NCI-H460 (cell line): Measurements from ENCODE around the gene TCN2. TPM values are rescaled to one million over a fixed set of nuclear protein-coding genes. Genes with fewer than 3 reads are reported as not detected.
A peak's percentile ranks its signal among the peaks of the same experiment; 100 is the strongest.
"Not testable (repeated sequence)": the region's sequence is repeated elsewhere in the genome, so short reads cannot be mapped to it uniquely, and the experiment has no call there.

ENCODE experiments used
- DNase-seq: peaks from one replicate; pipeline ENCODE4 v3.0.0-alpha.2; 2016; ENCODE audit warnings: low read depth; ENCODE audit errors: extremely low read depth
- total RNA-seq: library from RNA; depleted of rRNA; stranded (reverse); fragments of >200 nt; shearing (Covaris generic); gene quantifications from 2 replicates; pipeline ENCODE4 v1.2.3, GENCODE V29; 2014

The TCN2 gene
- total RNA-seq, 1 experiment from 2014 or later = 2.1 TPM

DNA sequence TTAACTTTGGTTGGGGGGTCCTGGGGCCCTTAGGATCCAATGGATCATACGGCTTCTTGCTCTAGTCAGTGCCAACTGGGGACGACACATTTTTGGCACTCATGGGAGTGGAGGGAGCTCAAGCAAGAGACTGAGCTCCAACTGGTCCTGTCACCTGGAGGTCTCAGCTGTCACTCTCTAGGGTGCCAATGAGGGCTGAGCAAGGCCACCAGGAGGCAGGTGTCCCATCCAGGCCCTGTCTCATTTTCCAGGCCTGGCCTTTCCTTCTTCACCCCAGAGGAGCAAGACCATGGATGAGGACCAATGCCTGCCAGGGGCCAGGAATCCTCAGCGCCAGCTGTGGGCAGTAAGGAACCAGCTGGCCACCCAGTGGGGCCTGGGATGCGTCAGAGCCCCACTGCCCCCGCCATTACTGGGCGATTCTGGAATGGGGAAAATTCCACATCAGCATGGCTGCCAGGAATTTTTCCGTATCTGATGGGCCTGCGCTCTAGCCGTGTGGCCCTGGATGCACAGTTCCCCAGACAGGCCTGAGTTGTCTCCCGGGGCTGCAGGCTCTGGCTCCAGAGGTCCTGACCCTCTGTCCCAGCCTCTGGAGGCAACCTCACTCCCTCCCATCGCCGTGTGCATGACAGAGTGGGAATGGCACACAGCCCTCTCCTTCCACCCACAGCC is 31.8 kb upstream of the TCN2 start:
- no peak for DNase-seq

DNA sequence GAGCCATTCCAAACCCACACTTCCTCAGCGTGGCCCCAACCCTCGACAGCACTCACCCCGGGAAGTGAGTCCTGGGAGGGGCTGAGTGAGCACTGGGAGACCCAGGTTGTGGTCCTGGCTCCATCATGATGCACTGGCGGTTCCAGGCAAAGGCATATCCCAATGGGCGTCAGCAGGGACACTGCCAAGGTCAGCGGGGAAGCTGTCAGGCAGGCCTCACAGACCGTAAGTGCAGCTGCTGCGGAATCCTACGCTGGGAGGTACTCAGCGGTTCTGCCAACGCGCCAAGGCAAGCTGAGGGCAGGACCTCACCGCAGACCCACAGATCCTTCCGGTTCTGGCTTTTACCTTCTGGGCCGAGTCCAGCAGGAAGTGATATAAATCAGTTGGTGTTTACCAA is 31.1 kb upstream of the TCN2 start:
- DNase-seq = no peak

DNA sequence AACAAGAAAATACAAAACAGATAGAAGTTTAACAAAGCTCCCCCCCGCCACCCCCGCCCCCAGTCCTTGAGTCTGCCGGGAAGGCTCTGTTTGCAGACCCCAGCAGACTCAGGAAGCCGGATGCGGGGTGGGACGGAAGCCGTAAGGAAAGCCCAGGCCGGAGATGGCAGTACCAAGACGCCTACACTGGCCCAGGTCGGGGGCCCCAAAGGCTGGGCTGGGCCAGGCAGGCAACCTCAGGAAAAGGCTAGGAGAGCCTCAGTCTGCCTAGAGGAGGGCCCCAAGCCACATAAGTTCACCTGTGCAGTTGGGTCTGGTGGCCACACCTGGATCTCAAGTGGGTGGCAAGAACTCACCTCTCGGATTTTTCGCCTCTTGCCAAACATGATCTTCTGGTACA is 28.5 kb upstream of the TCN2 start:
- no peak for DNase-seq

DNA sequence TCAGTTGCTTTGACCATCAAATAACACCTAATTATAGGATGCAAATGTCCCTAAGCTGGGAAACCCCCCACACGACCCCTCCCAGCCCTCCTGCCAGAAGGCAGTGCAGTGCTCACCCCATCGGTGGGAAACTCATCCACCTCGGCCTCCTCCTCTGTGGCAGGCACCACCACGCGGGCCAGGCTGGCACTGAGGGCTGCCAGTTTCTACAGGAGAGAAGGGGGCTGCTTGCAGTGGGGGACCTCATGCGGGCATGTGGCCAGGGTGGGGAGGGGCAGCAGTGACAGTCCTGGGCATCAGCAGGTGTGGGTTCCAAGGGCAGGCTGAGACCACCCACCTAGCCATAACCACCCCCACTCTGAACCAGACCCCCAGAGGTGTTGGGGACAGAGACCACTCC is 26.1 kb upstream of the TCN2 start:
- DNase-seq = no peak

DNA sequence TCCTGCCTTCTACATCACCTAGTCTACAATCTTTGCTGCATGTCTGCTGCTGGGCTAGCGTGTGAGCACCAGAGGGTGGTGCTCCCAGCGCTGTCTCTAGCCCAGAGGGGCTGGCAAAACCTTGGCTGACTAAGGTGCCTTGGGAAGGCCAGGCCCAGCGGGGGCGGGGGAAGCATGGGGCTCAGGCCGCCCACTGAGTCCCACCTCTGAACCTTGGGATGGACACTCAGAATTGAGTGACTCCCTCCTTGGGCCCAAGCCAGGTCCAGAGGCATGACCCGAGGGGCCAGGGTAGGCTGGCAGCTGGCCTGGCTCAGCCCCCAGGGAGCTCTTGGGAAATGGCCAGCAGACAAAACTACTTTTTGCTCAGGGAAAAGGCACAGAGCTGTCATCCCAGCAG is 24.9 kb upstream of the TCN2 start:
- no peak for DNase-seq

DNA sequence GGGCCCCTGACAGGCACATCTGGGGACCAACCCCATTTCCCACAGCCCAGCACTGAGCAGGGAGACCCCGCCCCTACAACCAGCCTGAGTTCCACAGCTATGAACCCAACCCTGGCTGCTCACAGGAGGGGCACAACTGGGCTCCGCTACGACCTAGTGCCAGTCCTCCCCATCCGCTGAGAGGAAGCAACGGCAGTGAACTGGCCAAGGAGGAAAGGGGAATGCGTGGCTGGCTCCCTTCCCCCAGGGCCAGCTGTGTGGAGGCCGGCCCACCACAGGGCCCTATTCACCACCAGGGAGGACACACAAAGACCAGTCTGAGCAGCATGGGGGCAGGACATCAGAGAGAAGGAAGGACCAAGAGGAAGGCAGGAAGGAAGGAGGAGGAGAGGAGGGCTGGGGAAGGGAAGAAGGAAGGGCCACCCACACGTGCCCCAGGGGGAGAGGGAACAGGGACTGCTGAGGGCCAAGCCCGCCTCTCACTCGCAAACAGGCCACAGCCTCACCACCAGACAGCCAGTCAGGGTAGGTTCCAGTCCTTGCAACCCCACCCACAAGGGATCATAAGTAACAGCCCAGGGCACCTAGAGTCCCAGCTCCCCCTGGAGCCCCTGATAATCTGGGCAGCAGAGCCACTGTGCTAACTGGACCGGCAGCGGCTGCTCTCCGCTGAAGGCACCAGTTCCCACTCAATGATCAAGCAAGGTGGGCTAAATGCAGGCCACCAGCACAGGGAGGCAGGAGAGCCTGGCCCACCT is 24.0 kb upstream of the TCN2 start:
- no peak for DNase-seq

GRCh38 chr22:30584441-30584840 is 22.5 kb upstream of the TCN2 start:
- DNase-seq = no peak

DNA sequence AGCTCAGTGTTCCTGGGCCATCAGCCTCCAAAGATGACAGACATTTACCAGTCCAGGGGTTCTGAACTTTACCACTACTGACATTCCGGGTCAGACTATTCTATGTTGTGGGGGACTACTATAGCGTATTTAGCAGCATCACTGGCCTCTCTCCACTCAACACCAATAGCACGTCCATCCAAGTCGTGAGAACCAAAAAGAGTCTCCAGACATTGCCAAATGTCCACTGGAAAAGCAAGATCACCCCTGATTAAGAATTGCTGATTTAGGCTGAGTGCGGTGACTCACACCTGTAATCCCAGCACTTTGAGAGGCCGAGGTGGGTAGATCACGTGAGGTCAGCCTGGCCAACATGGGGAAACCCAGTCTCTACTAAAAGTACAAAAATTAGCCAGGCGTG is 20.6 kb upstream of the TCN2 start:
- DNase-seq = no peak

GRCh38 chr22:30591191-30591587 is 15.8 kb upstream of the TCN2 start:
- DNase-seq = no peak

DNA sequence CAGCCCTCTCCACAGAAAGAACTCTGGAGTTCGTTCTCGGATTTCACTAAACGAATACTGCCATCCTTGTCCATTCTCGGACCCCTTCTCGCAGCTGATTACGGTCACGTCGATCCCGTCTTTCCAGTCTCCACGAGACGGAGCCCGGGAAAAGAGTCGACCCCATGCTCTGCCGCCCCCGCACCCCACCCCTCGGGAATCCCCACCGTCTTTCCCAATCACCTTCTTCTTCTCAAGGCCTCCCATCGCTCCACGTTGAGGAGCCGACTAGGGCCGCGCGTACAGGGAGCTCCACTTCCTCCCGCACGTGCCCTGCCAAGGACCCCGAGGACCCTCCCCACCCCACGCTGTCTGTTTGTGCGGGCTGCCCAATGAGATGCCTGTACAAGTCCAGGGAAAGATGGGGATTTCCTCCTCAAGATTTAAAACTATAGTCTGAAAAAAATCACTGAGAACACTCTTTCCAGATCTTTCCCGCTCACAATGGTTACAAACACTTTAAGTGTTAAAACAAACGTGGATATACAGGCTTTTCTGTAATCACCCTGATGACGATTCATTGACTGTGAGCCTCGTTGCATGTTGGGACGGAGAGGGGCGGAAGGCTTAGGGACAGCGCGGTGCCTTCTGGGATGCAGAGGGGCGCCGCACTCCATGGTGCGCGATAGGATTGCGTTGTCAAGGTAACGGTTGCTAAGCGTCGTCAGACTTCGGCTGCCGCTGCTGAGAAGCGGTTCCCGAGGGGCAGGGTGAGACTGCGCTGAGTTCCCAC is 15.2 kb upstream of the TCN2 start, which contains the start of gene PES1:
Gene PES1, minus strand, starts transcription at position 323 of the 772 bp plus-strand sequence. Its CDS starts 77 bp downstream, at position 246.
- peak; percentile 95 for DNase-seq

DNA sequence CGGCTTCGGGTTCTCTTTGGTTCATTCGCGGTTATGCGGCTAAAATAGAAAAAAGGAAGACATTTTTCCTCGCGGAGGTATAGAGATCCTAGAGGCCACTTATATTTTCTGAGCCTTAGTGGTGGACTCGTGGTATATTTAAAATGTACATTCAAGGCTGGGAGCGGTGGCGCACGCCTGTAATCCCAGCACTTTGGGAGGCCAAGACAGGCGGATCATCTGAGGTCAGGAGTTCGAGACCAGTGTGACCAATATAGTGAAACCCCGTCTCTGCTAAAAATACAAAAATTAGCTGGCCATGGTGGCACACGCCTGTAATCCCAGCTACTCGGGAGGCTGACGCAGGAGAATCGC is 14.6 kb upstream of the TCN2 start:
- not testable (repeated sequence) for DNase-seq

DNA sequence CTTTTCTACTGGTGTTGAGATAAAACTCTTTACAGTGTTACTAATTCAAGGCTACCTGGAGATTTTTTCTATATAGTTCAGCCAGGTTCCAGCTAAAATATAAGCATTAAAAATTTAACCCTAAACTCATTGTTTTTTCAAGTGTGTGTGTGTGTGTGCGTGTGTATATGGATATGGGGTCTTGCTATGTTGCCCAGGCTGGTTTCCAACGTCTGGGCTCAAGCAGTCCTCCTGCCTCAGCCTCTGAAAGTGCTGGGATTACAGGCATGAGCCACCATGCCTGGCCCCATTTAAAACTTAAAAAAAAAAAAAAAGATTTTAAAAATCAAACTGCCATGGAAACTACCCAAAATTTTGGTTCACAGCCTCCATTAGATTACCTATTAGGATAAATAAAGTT is 10.8 kb upstream of the TCN2 start:
- no peak for DNase-seq

DNA sequence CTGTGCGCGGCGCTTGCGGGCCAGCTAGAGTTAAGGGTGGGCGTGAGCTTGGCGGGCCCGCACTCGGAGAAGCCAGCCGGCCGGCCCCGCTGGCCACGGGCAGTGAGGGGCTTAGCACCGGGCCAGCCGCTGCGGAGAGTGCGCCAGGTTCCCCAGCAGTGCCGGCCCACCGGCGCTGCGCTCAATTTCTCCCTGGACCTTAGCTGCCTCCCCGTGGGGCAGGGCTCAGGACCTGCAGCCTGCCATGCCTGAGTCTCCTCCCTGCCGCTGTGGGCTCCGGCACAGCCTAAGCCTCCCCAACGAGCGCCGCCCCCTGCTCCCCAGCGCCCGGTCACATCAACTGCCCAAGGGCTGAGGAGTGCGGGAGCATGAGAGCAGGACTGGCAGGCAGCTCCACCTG is 10.1 kb upstream of the TCN2 start:
- DNase-seq = no peak

DNA sequence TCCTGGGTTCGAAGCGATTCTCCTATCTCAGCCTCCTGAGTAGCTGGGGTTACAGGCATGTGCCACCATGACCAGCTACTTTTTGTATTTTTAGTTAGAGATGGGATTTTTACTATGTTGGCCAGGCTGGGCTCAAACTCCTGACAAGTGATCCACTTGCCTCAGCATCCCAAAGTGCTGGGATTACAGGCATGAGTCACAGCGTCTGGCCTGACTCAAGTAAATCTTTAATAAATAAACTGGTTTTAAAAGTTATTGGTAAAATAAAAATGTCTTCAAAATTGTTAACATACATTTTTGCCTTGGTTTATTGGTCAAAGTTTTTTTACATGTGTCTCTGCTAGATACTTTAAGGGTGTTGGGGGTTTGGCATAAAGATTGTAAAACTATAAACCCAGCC is 8.0 kb upstream of the TCN2 start:
- no peak for DNase-seq

DNA sequence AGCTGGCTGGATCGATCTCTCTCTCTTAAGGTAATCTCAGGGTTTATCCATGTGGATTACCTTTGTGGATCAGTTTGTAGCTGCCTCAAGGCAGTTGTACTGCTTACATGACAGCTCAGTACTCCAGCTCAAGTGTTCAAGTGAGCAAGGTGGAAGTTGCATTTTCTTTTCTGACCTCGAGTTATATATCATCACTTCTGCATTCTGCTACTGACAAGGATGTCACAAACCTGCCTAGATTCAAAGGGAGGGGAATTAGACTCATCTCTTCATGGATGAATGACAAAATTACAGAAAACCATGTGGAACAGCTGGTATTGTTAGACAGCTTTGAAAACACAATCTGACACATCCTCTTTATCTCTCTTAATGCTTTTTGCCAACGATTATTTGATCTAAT is 6.1 kb upstream of the TCN2 start:
- DNase-seq = no peak

DNA sequence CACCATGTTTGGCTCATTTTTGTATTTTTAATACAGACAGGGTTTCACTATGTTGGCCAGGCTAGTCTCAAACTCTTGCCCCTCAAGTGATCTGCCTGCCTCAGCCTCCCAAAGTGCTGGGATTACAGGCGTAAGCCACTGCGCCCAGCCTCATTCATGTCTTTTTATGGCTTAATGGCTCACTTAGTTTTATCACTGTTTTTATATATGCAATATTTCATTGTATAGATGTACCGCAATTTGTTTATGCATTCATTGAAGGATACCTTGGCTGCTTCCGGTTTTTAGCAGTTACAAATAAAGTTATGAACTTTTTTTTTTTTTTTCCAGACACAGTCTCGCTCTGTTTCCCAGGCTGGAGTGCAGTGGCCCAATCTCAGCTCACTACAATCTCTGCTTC is 5.5 kb upstream of the TCN2 start:
- DNase-seq = no peak

- peak; percentile 25 for DNase-seq
Observed at GRCh38 chr22:30602049-30602448, 4.9 kb upstream of the TCN2 start.

- DNase-seq = no peak
Observed at GRCh38 chr22:30603801-30604200, 3.2 kb upstream of the TCN2 start.

DNA sequence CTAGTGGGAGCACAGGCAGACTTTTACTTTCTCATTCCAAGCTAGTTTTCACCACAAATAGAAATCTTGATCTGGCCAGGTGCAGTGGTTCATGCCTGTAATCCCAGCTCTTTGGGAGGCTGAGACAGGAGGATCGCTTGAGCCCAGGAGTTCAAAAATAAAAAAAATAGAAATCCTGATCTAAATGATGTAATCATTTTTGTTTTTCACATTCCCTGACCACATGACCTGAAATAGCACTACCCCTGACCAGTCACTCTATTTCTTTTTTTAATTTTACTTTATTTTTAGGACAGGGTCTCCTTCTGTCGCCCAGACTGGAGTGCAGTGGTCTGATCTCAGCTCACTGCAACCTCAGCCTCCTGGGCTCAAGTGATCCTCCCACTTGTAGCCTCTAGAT is 2.3 kb upstream of the TCN2 start:
- DNase-seq = no peak

- DNase-seq = peak; percentile 58
Observed at GRCh38 chr22:30605449-30606110, 1.4 kb upstream of the TCN2 start.

DNA sequence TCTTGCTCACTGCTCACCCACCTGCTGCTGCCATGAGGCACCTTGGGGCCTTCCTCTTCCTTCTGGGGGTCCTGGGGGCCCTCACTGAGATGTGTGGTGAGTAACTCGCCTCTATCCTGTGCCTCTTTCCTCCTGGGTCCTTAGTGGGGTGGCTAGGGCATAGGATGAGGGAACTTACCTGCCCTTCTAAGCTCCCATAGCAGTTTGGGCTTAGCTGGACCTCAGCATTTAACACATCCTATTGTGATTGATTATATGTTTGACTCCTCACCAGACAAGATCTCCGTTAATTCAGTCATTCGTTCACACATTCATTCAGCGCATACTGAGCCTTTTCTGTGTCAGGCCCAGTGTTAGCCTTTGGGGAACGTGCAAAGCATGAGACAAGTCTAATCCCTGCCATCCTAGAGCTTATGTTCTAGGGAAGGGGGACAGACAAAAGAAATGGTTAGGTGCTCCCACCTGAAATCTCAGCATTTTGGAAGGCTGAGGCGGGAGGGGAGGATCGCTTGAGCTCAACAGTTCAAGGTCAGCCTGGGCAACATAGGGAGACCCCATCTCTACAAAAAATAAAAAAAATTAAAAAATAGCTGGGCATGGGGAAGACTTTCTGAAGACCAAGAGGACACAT is 441 bp downstream of the TCN2 start:
- DNase-seq = no peak
